ENCODE results near the gene IL1R2.

Gene IL1R2

GRCh38 chr2:102046135-102046986 lies 54.6 kb downstream of the IL1R2 start:
- no peak for DNase-seq (ENCODE audit: low read depth in 1 of 2, low spot score in 1 of 2)
- Histone ChIP-seq H3K27ac (replicated peaks) (no peak overlapping the region), H3K27me3 (ENCODE audit: insufficient read depth, poor library complexity, severe bottlenecking) (no peaks in the 10 kb centered on the region), H3K4me3 (replicated peaks; ENCODE audit: insufficient read depth, low read length) (no peak overlapping the region)
- TF ChIP-seq GABPA (IDR thresholded peaks at IDR 0.05; ENCODE audit: low read depth) = no peak
- no peak for TF ChIP-seq SPI1 (IDR thresholded peaks at IDR 0.05; ENCODE audit: borderline replicate concordance, low read depth)
- TF ChIP-seq, protein P1, sequence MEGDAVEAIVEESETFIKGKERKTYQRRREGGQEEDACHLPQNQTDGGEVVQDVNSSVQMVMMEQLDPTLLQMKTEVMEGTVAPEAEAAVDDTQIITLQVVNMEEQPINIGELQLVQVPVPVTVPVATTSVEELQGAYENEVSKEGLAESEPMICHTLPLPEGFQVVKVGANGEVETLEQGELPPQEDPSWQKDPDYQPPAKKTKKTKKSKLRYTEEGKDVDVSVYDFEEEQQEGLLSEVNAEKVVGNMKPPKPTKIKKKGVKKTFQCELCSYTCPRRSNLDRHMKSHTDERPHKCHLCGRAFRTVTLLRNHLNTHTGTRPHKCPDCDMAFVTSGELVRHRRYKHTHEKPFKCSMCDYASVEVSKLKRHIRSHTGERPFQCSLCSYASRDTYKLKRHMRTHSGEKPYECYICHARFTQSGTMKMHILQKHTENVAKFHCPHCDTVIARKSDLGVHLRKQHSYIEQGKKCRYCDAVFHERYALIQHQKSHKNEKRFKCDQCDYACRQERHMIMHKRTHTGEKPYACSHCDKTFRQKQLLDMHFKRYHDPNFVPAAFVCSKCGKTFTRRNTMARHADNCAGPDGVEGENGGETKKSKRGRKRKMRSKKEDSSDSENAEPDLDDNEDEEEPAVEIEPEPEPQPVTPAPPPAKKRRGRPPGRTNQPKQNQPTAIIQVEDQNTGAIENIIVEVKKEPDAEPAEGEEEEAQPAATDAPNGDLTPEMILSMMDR (IDR thresholded peaks at IDR 0.05; ENCODE audit: insufficient read depth, low read length) = no peak
- TF ChIP-seq, protein P2, sequence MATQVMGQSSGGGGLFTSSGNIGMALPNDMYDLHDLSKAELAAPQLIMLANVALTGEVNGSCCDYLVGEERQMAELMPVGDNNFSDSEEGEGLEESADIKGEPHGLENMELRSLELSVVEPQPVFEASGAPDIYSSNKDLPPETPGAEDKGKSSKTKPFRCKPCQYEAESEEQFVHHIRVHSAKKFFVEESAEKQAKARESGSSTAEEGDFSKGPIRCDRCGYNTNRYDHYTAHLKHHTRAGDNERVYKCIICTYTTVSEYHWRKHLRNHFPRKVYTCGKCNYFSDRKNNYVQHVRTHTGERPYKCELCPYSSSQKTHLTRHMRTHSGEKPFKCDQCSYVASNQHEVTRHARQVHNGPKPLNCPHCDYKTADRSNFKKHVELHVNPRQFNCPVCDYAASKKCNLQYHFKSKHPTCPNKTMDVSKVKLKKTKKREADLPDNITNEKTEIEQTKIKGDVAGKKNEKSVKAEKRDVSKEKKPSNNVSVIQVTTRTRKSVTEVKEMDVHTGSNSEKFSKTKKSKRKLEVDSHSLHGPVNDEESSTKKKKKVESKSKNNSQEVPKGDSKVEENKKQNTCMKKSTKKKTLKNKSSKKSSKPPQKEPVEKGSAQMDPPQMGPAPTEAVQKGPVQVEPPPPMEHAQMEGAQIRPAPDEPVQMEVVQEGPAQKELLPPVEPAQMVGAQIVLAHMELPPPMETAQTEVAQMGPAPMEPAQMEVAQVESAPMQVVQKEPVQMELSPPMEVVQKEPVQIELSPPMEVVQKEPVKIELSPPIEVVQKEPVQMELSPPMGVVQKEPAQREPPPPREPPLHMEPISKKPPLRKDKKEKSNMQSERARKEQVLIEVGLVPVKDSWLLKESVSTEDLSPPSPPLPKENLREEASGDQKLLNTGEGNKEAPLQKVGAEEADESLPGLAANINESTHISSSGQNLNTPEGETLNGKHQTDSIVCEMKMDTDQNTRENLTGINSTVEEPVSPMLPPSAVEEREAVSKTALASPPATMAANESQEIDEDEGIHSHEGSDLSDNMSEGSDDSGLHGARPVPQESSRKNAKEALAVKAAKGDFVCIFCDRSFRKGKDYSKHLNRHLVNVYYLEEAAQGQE (IDR thresholded peaks at IDR 0.05; ENCODE audit: insufficient replicate concordance, low read depth) = no peak
- TF ChIP-seq POLR2AphosphoS5 (IDR thresholded peaks at IDR 0.05; ENCODE audit: low read depth) = no peak

DNA sequence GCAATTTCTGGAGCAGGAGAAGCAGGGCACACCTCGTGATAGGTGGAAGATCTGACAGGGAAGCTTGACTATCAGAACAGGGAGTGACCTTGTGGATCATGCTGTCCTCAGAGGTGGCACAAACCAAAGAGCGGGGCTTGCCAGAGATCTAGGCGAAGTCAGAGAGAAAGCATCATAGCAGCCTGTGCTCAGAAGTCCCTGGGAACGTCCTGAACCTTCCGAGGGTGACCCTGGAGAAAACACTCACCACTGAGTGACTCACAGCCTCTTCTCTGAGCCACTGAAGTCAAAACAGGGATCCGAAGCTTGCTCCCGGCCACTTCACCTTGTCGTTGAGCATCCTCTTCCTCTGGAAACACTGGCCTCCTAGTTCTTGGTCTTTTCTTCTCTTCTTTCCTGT lies 56.7 kb downstream of the IL1R2 start:
- H3K27me3 ChIP-seq (ENCODE audit: insufficient read depth, poor library complexity, severe bottlenecking) = no peaks in the 10 kb centered on the region
- TF ChIP-seq, protein P1 (IDR thresholded peaks at IDR 0.05; ENCODE audit: insufficient read depth, low read length) = no peak
- TF ChIP-seq GABPA (IDR thresholded peaks at IDR 0.05; ENCODE audit: low read depth) (no peak), SPI1 (IDR thresholded peaks at IDR 0.05; ENCODE audit: borderline replicate concordance, low read depth) (no peak), POLR2AphosphoS5 (IDR thresholded peaks at IDR 0.05; ENCODE audit: low read depth) (no peak)
- TF ChIP-seq, protein P2 (IDR thresholded peaks at IDR 0.05; ENCODE audit: insufficient replicate concordance, low read depth) = no peak
- DNase-seq (ENCODE audit: low read depth in 1 of 2, low spot score in 1 of 2) = no peak
- no peak overlapping the region for H3K4me3 ChIP-seq (replicated peaks; ENCODE audit: insufficient read depth, low read length)
- no peak overlapping the region for H3K27ac ChIP-seq (replicated peaks)

DNA sequence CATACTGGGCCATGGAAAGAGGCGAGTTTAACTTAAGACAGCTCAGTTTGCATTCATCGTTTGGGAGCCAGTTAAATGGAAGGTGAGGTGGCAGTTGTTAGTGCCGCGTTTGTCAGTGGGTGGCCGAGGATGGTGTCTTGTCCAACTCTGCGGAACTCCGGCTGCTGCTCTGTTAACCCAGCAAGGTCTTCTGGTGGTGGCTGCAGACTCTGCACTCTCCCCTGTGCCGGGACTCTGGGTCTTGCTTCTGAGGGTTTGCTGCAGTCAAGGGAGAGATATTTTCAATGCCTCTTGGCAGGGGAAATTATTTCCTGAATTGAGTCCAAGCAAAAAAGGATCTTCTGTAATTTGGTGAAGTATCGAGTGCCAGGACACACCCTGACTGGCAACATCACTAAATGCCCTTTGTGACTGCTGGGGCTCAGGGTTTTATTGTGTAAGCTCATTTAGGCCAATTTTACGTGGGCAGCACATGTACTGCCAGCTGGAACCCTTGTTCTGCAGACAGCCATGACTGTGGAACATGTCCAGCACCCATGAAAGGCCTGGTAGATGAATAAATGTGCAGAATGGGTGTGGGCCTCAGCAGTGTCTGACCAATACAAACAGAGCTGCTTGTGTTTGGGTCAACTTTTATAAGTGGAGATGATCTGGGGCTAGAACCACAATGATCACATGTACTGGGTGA lies 58.1 kb downstream of the IL1R2 start:
- TF ChIP-seq, protein P1 (IDR thresholded peaks at IDR 0.05; ENCODE audit: insufficient read depth, low read length) = no peak
- TF ChIP-seq GABPA (IDR thresholded peaks at IDR 0.05; ENCODE audit: low read depth) (no peak), SPI1 (IDR thresholded peaks at IDR 0.05; ENCODE audit: borderline replicate concordance, low read depth) (no peak), POLR2AphosphoS5 (IDR thresholded peaks at IDR 0.05; ENCODE audit: low read depth) (no peak)
- TF ChIP-seq, protein P2 (IDR thresholded peaks at IDR 0.05; ENCODE audit: insufficient replicate concordance, low read depth) = no peak
- Histone ChIP-seq H3K27ac (replicated peaks) (no peak overlapping the region; the same call in 1 of the 2 replicates), H3K27me3 (ENCODE audit: insufficient read depth, poor library complexity, severe bottlenecking) (no peaks in the 10 kb centered on the region), H3K4me3 (replicated peaks; ENCODE audit: insufficient read depth, low read length) (no peak overlapping the region)
- DNase-seq (ENCODE audit: low read depth in 1 of 2, low spot score in 1 of 2) = no peak

Measured in HL-60 (cell line).